ENCODE data around the gene KIAA0825.

DNA sequence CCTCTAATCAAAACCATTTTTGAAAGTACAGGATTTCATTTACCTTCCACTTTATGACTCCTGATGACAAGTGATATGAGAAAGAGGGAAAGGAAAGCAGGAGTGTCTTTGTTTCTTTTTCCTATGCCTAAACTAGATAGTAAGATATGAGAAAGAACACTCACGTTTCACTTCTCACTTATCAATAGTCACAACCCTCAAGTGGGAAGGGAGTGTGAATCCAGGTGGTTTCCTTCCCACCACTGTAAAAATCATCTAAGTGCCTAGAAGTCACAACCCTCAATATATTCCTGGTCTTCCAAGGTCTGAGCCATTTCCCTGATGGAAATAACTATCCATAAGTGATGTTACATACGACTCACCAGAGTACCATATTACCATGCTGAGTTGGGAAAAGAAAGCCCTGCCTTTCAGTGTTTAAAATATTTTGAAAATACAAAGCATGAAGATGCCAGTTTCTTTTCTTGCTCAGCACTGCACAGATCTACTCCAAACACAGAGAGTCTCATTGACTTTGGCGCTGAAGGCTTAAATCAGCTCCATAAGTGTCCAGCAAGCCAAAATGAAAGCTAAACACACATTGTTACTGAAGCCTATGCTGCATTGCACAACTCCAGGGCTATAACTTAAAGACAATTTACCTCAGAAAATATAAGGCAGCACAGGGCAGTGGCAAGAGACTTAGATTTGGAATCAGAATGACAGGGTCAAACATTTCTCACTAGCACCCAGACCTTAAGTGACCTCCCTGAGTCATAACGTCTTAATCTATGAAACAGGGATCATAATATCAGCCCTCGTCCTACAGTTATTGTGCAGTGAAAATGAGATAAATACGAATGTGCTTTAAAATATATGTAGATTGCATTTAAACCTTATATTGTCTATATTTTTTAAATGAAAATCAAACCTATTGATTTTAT lies 301.2 kb downstream of the KIAA0825 start:
- no peak for TF ChIP-seq EZH2 (IDR thresholded peaks at IDR 0.05; ENCODE audit: insufficient read depth, poor library complexity, severe bottlenecking)
- TF ChIP-seq EZH2phosphoT487 (IDR thresholded peaks at IDR 0.05; ENCODE audit: insufficient read depth, low read depth), result no peak
